Ectodermal cell (in vitro differentiated cells): ENCODE measurements around the gene CBX4.
"Not testable (repeated sequence)": the region's sequence is repeated elsewhere in the genome, so short reads cannot be mapped to it uniquely, and the experiment has no call there.

ENCODE experiments used
- H3K27ac ChIP-seq: 2 replicates; pipeline ENCODE4 v1.7.0; 2013; ENCODE audit warnings: mild to moderate bottlenecking, low read depth, low read length; ENCODE audit not compliant: insufficient read depth, poor library complexity, severe bottlenecking
- H3K27me3 ChIP-seq: 2 replicates; pipeline ENCODE4 v1.7.0; 2013; ENCODE audit warnings: mild to moderate bottlenecking, low read length; ENCODE audit not compliant: insufficient read depth, control insufficient read depth, poor library complexity, severe bottlenecking
- H3K36me3 ChIP-seq: one replicate; pipeline ENCODE4 v1.7.0; 2013; ENCODE audit warnings: low read length; ENCODE audit not compliant: control insufficient read depth, insufficient read depth
- H3K4me1 ChIP-seq: one replicate; pipeline ENCODE4 v1.7.0; 2013; ENCODE audit warnings: low read length; ENCODE audit not compliant: control insufficient read depth, insufficient read depth
- H3K4me3 ChIP-seq: 2 replicates; pipeline ENCODE4 v1.7.0; 2013; ENCODE audit warnings: low read depth, low read length, control low read depth; ENCODE audit not compliant: insufficient read depth
- H3K9me3 ChIP-seq: 2 replicates; pipeline ENCODE4 v1.7.0; 2013; ENCODE audit warnings: mild to moderate bottlenecking, low read length, moderate library complexity; ENCODE audit not compliant: control insufficient read depth
- WGBS, 2 experiments: methylation state at CpG; one replicate each; pipeline ENCODE4 v1.1.7; 2013; ENCODE audit warnings: missing lambda C conversion rate in 2 of 2; 5-methylcytosine and 5-hydroxymethylcytosine counted together

Gene CBX4

GRCh38 chr17:79861413-79862216 lies 22.4 kb upstream of the CBX4 start:
- Histone ChIP-seq H3K4me1 (peaks cover 7% of the 10 kb centered on the region), H3K36me3 (no peaks in the 10 kb centered on the region), H3K27me3 (no peaks in the 10 kb centered on the region), H3K27ac (no peak overlapping the region), H3K4me3 (no peak overlapping the region), H3K9me3 (no peaks in the 10 kb centered on the region)
- WGBS, 2 experiments, result 77 to 80% methylated on average over 26 of the region's 26 CpGs

GRCh38 chr17:79859676-79860615 lies 20.7 kb upstream of the CBX4 start:
- Histone ChIP-seq H3K4me1 (peaks cover 7% of the 10 kb centered on the region), H3K27me3 (no peaks in the 10 kb centered on the region), H3K9me3 (no peaks in the 10 kb centered on the region), H3K4me3 (no peak overlapping the region), H3K36me3 (no peaks in the 10 kb centered on the region), H3K27ac (no peak overlapping the region)
- 80 to 81% methylated on average over 38 of the region's 38 CpGs for WGBS, 2 experiments

GRCh38 chr17:79857095-79857494 lies 17.9 kb upstream of the CBX4 start:
- Histone ChIP-seq H3K9me3 (no peaks in the 10 kb centered on the region), H3K27ac (no peak overlapping the region), H3K4me3 (no peak overlapping the region), H3K4me1 (peaks cover 5% of the 10 kb centered on the region), H3K27me3 (no peaks in the 10 kb centered on the region), H3K36me3 (no peaks in the 10 kb centered on the region)
- 88 to 90% methylated on average over 8 of the region's 8 CpGs for WGBS, 2 experiments

GRCh38 chr17:79855331-79856124 lies 16.3 kb upstream of the CBX4 start:
- Histone ChIP-seq H3K27me3 (no peaks in the 10 kb centered on the region), H3K4me1 (no peaks in the 10 kb centered on the region), H3K4me3 (no peak overlapping the region), H3K27ac (no peak overlapping the region), H3K9me3 (no peaks in the 10 kb centered on the region), H3K36me3 (no peaks in the 10 kb centered on the region)
- WGBS, 2 experiments, result 88 to 90% methylated on average over 21 of the region's 21 CpGs

GRCh38 chr17:79854080-79855060 lies 15.1 kb upstream of the CBX4 start:
- 78 to 80% methylated on average over 14 of the region's 14 CpGs for WGBS, 2 experiments
- no peaks in the 10 kb centered on the region for H3K9me3 ChIP-seq
- H3K36me3 ChIP-seq, result no peaks in the 10 kb centered on the region
- peaks cover 6% of the 10 kb centered on the region for H3K4me1 ChIP-seq
- no peak overlapping the region for H3K27ac ChIP-seq
- no peaks in the 10 kb centered on the region for H3K27me3 ChIP-seq
- no peak overlapping the region for H3K4me3 ChIP-seq

GRCh38 chr17:79853168-79853567 lies 13.9 kb upstream of the CBX4 start:
- H3K4me1 ChIP-seq, H3K27me3 ChIP-seq, H3K36me3 ChIP-seq, H3K9me3 ChIP-seq, H3K27ac ChIP-seq, H3K4me3 ChIP-seq: not testable (repeated sequence)
- WGBS, 2 experiments, result 92% methylated on average over 8 of the region's 10 CpGs

- Histone ChIP-seq H3K9me3 (no peaks in the 10 kb centered on the region), H3K4me1 (peaks cover 8% of the 10 kb centered on the region), H3K27me3 (peaks cover 9% of the 10 kb centered on the region), H3K27ac (no peak overlapping the region), H3K4me3 (no peak overlapping the region), H3K36me3 (no peaks in the 10 kb centered on the region)
- 89 to 91% methylated on average over 5 of the region's 5 CpGs for WGBS, 2 experiments
These were observed 13.5 kb upstream of the CBX4 start for GRCh38 chr17:79852748-79853147.

- Histone ChIP-seq H3K4me3 (no peak overlapping the region), H3K9me3 (no peaks in the 10 kb centered on the region), H3K27me3 (peaks cover 9% of the 10 kb centered on the region), H3K36me3 (no peaks in the 10 kb centered on the region), H3K27ac (no peak overlapping the region), H3K4me1 (peaks cover 8% of the 10 kb centered on the region)
- WGBS, 2 experiments, result 96 to 98% methylated on average over 10 to 11 of the region's 11 CpGs
These were observed 12.2 kb upstream of the CBX4 start for GRCh38 chr17:79851461-79851817.
